Measurements from ENCODE around the gene SEMA3C.

SEMA3C gene

DNA sequence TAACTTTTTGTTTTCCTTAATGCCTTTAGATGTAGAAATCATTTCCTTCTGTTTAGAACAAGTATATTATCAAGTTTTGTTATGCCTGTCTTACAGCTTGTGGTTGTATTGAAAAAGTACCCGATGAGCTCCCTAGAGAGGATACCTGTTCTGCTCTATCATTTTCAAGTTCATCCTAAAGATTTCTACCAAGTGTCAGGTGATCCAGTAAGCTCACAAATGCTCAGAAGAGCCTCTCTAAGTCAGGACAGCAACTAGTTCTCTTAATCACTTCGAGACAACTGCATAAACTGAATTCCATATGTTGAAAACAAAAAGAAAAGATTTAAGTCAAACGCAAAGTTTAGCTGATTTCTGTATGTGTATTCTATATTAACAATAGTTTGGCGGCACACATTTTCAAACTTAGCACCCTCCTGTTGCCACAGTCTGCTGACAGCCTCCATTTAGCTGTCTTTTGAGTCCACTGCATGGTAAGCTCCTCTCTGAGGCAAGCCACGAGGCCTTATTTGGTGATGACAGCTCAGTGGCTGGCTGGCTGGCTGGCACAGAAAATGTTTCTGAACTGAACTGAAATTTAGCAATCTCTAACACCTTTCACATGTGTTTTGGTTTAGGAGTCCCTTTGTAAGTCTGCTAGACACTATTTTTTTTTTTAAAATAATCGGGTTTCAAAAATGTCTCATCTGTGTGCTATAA lies 59.4 kb downstream of the SEMA3C start:
- Histone ChIP-seq H3K36me3 (ENCODE audit: insufficient read depth, low read length) (no peaks in the 10 kb centered on the region), H3K4me2 (ENCODE audit: insufficient read depth, low read length) (no peak overlapping the region), H3K9me3 (ENCODE audit: insufficient read depth, low read length, severe bottlenecking) (no peaks in the 10 kb centered on the region), H3K27me3 (ENCODE audit: insufficient read depth, low read length, poor library complexity) (no peaks in the 10 kb centered on the region), H2AFZ (ENCODE audit: low read depth, low read length) (no peak overlapping the region), H4K20me1 (ENCODE audit: insufficient read depth, low read length) (no peaks in the 10 kb centered on the region), H3K27ac (ENCODE audit: low read length) (no peak overlapping the region), H3K4me1 (ENCODE audit: insufficient read depth, low read length) (no peaks in the 10 kb centered on the region), H3K9ac (ENCODE audit: low read depth, low read length) (no peak overlapping the region), H3K79me2 (ENCODE audit: insufficient read depth, low read length) (no peaks in the 10 kb centered on the region), H3K4me3 (ENCODE audit: low read depth in 1 of 2, low read length in 2 of 2) (no peak overlapping the region)
- TF ChIP-seq EZH2 (IDR thresholded peaks at IDR 0.05; ENCODE audit: borderline replicate concordance, low read depth, low read length, severe bottlenecking) = no peak
- TF ChIP-seq, protein P1, sequence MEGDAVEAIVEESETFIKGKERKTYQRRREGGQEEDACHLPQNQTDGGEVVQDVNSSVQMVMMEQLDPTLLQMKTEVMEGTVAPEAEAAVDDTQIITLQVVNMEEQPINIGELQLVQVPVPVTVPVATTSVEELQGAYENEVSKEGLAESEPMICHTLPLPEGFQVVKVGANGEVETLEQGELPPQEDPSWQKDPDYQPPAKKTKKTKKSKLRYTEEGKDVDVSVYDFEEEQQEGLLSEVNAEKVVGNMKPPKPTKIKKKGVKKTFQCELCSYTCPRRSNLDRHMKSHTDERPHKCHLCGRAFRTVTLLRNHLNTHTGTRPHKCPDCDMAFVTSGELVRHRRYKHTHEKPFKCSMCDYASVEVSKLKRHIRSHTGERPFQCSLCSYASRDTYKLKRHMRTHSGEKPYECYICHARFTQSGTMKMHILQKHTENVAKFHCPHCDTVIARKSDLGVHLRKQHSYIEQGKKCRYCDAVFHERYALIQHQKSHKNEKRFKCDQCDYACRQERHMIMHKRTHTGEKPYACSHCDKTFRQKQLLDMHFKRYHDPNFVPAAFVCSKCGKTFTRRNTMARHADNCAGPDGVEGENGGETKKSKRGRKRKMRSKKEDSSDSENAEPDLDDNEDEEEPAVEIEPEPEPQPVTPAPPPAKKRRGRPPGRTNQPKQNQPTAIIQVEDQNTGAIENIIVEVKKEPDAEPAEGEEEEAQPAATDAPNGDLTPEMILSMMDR (IDR thresholded peaks at IDR 0.05; ENCODE audit: borderline replicate concordance, extremely low read depth, low read length, poor library complexity, severe bottlenecking) = no peak
- DNase-seq (no peak), ATAC-seq (ENCODE audit: insufficient read depth, low read depth) (no peak)

DNA sequence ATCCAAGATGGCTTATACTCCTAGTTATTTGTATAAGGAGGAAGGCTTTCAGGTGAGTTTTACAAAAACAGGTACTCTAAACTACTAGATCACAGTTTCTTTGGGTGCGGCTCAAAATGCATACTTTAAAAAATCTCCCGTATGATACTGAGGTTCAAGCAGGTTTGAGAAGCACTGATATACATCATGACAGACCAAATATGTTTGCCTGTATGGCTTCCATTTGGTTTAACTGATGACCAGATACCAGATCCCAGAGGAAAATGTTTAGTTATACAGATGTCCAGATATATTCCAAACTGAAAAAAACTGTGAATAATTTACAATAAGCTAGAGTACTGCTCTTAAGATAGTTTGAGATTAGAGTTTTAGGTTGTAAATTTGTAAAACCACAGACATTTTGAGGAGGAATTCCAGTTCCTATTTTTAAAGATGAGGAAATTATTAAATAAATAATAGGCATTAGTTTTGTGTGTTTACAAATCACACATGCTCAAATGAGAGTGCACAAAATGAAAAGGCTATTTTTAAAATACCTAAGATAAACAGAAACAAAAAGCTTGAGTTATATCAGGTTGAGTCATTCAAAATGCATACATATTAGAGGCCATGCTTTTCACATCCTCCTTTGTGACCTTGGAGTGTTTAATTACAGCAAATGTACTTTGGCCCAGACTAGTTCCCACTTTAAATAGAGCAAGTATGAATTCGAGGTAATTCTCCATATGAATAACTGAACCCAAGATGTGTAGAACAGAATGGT lies 60.5 kb downstream of the SEMA3C start:
- Histone ChIP-seq H3K4me3 (ENCODE audit: low read depth in 1 of 2, low read length in 2 of 2) (no peak overlapping the region), H3K36me3 (ENCODE audit: insufficient read depth, low read length) (no peaks in the 10 kb centered on the region), H4K20me1 (ENCODE audit: insufficient read depth, low read length) (no peaks in the 10 kb centered on the region), H3K27ac (ENCODE audit: low read length) (no peak overlapping the region), H3K79me2 (ENCODE audit: insufficient read depth, low read length) (no peaks in the 10 kb centered on the region), H3K9me3 (ENCODE audit: insufficient read depth, low read length, severe bottlenecking) (no peaks in the 10 kb centered on the region), H2AFZ (ENCODE audit: low read depth, low read length) (no peak overlapping the region), H3K4me2 (ENCODE audit: insufficient read depth, low read length) (no peak overlapping the region), H3K27me3 (ENCODE audit: insufficient read depth, low read length, poor library complexity) (no peaks in the 10 kb centered on the region), H3K4me1 (ENCODE audit: insufficient read depth, low read length) (no peaks in the 10 kb centered on the region), H3K9ac (ENCODE audit: low read depth, low read length) (no peak overlapping the region)
- TF ChIP-seq, protein P1 (IDR thresholded peaks at IDR 0.05; ENCODE audit: borderline replicate concordance, extremely low read depth, low read length, poor library complexity, severe bottlenecking) = no peak
- no peak for TF ChIP-seq EZH2 (IDR thresholded peaks at IDR 0.05; ENCODE audit: borderline replicate concordance, low read depth, low read length, severe bottlenecking)
- ATAC-seq (ENCODE audit: insufficient read depth, low read depth) (no peak), DNase-seq (no peak)

DNA sequence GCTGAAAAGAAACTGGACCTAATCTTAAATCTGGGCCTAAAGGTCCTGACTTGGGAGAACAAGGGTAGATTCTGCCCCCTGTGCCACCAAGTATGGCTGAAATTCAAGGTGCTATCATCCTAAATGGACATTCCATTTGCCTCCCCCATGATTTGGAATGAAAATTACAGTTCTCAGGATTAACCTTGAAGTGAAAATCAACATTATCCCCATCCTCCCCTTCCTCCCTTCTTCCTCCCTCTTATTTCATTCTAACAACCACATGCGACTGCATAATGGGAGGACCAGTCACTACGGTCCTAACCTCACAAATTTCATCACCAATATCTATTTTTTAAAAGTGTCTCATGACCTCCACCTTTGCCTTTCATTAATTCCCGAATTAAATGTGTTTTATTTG lies 62.1 kb downstream of the SEMA3C start:
- Histone ChIP-seq H3K36me3 (ENCODE audit: insufficient read depth, low read length) (no peaks in the 10 kb centered on the region), H3K4me3 (ENCODE audit: low read depth in 1 of 2, low read length in 2 of 2) (no peak overlapping the region), H2AFZ (ENCODE audit: low read depth, low read length) (no peak overlapping the region), H3K4me2 (ENCODE audit: insufficient read depth, low read length) (no peak overlapping the region), H3K9me3 (ENCODE audit: insufficient read depth, low read length, severe bottlenecking) (no peaks in the 10 kb centered on the region), H3K4me1 (ENCODE audit: insufficient read depth, low read length) (no peaks in the 10 kb centered on the region), H3K79me2 (ENCODE audit: insufficient read depth, low read length) (no peaks in the 10 kb centered on the region), H3K27ac (ENCODE audit: low read length) (no peak overlapping the region), H3K27me3 (ENCODE audit: insufficient read depth, low read length, poor library complexity) (no peaks in the 10 kb centered on the region), H4K20me1 (ENCODE audit: insufficient read depth, low read length) (no peaks in the 10 kb centered on the region), H3K9ac (ENCODE audit: low read depth, low read length) (no peak overlapping the region)
- no peak for ATAC-seq (ENCODE audit: insufficient read depth, low read depth)
- DNase-seq = no peak
- TF ChIP-seq, protein P1 (IDR thresholded peaks at IDR 0.05; ENCODE audit: borderline replicate concordance, extremely low read depth, low read length, poor library complexity, severe bottlenecking) = no peak
- TF ChIP-seq EZH2 (IDR thresholded peaks at IDR 0.05; ENCODE audit: borderline replicate concordance, low read depth, low read length, severe bottlenecking) = no peak
